ENCODE data around the gene TNFSF15.

Gene TNFSF15

GRCh38 chr9:114757395-114757794 is 48.4 kb downstream of the TNFSF15 start:
- Histone ChIP-seq H3K9me2 (replicated peaks; ENCODE audit: insufficient read depth, low read length) (no peaks in the 10 kb centered on the region), H3K9me3 (replicated peaks; ENCODE audit: insufficient read depth, low read length) (no peaks in the 10 kb centered on the region), H3K27me3 (replicated peaks; ENCODE audit: insufficient read depth, low read length) (no peaks in the 10 kb centered on the region), H3K4me2 (ENCODE audit: low read depth, low read length) (no peak overlapping the region), H3K79me2 (ENCODE audit: low read length) (no peaks in the 10 kb centered on the region), H4K20me1 (ENCODE audit: insufficient read depth, low read length) (no peaks in the 10 kb centered on the region), H2AFZ (ENCODE audit: low read length) (no peak overlapping the region), H3K9ac (ENCODE audit: low read length) (no peak overlapping the region), H3F3A (ENCODE audit: insufficient read depth, low read length) (no peaks in the 10 kb centered on the region), H3K4me1 (ENCODE audit: low read length) (0 out of 2 replicates have a peak, but pooled peaks cover 6% of the 10 kb centered on the region), H3K4me3 (ENCODE audit: low read length) (no peak overlapping the region), H3K36me3 (replicated peaks; ENCODE audit: insufficient read depth, low read length) (no peaks in the 10 kb centered on the region), H3K27ac (ENCODE audit: low read length) (no peak overlapping the region)
- TF ChIP-seq EZH2 (optimal IDR thresholded peaks at IDR 0.05; ENCODE audit: low read depth, low read length) (no peak), CTCF (IDR thresholded peaks at IDR 0.05; ENCODE audit: low read length) (no peak), EZH2phosphoT487 (IDR thresholded peaks at IDR 0.05; ENCODE audit: low read length) (no peak)
- no peak for DNase-seq

- Histone ChIP-seq H3K9me2 (replicated peaks; ENCODE audit: insufficient read depth, low read length) (no peaks in the 10 kb centered on the region), H3K79me2 (ENCODE audit: low read length) (no peaks in the 10 kb centered on the region), H3K27ac (ENCODE audit: low read length) (no peak overlapping the region), H3K9ac (ENCODE audit: low read length) (no peak overlapping the region), H3K4me2 (ENCODE audit: low read depth, low read length) (no peak overlapping the region), H3F3A (ENCODE audit: insufficient read depth, low read length) (no peaks in the 10 kb centered on the region), H2AFZ (ENCODE audit: low read length) (no peak overlapping the region), H3K36me3 (replicated peaks; ENCODE audit: insufficient read depth, low read length) (no peaks in the 10 kb centered on the region), H3K4me1 (ENCODE audit: low read length) (0 out of 2 replicates have a peak, but pooled peaks cover 6% of the 10 kb centered on the region), H4K20me1 (ENCODE audit: insufficient read depth, low read length) (no peaks in the 10 kb centered on the region), H3K27me3 (replicated peaks; ENCODE audit: insufficient read depth, low read length) (no peaks in the 10 kb centered on the region), H3K9me3 (replicated peaks; ENCODE audit: insufficient read depth, low read length) (no peaks in the 10 kb centered on the region), H3K4me3 (ENCODE audit: low read length) (no peak overlapping the region)
- no peak for DNase-seq
- no peak for TF ChIP-seq EZH2phosphoT487 (IDR thresholded peaks at IDR 0.05; ENCODE audit: low read length)
- TF ChIP-seq CTCF (IDR thresholded peaks at IDR 0.05; ENCODE audit: low read length) = no peak
- TF ChIP-seq EZH2 (optimal IDR thresholded peaks at IDR 0.05; ENCODE audit: low read depth, low read length) = no peak
Observed at GRCh38 chr9:114756920-114757319, 48.9 kb downstream of the TNFSF15 start.

- Histone ChIP-seq H3K27ac (ENCODE audit: low read length) (no peak overlapping the region), H4K20me1 (ENCODE audit: insufficient read depth, low read length) (no peaks in the 10 kb centered on the region), H3K9me3 (replicated peaks; ENCODE audit: insufficient read depth, low read length) (no peaks in the 10 kb centered on the region), H3K36me3 (replicated peaks; ENCODE audit: insufficient read depth, low read length) (no peaks in the 10 kb centered on the region), H3K9me2 (replicated peaks; ENCODE audit: insufficient read depth, low read length) (no peaks in the 10 kb centered on the region), H3F3A (ENCODE audit: insufficient read depth, low read length) (no peaks in the 10 kb centered on the region), H3K4me3 (ENCODE audit: low read length) (no peak overlapping the region), H3K4me2 (ENCODE audit: low read depth, low read length) (no peak overlapping the region), H3K4me1 (ENCODE audit: low read length) (0 out of 2 replicates have a peak, but pooled peaks cover 6% of the 10 kb centered on the region), H3K79me2 (ENCODE audit: low read length) (no peaks in the 10 kb centered on the region), H3K9ac (ENCODE audit: low read length) (no peak overlapping the region), H2AFZ (ENCODE audit: low read length) (no peak overlapping the region), H3K27me3 (replicated peaks; ENCODE audit: insufficient read depth, low read length) (no peaks in the 10 kb centered on the region)
- DNase-seq = no peak
- TF ChIP-seq EZH2 (optimal IDR thresholded peaks at IDR 0.05; ENCODE audit: low read depth, low read length) (no peak), EZH2phosphoT487 (IDR thresholded peaks at IDR 0.05; ENCODE audit: low read length) (no peak), CTCF (IDR thresholded peaks at IDR 0.05; ENCODE audit: low read length) (no peak)
Observed at GRCh38 chr9:114754581-114754980, 51.3 kb downstream of the TNFSF15 start.

Measured in MM.1S (cell line).